GM12878 (cell line): ENCODE data around the gene DST. TPM values are rescaled to one million over a fixed set of nuclear protein-coding genes. Genes with fewer than 3 reads are reported as not detected.
A peak's percentile ranks its signal among the peaks of the same experiment; 100 is the strongest.

Experiments used
- ATAC-seq: fragments of 200-7000 bp; cut with Tn5 transposase; 3 replicates; pipeline ENCODE4 v1.9.1; 2020; ENCODE audit warnings: mild to moderate bottlenecking, moderate library complexity
- BruUV-seq: library from RNA; stranded (reverse); fragments of 400-500 nt; replicated peaks from 2 replicates; lab custom pipeline; 2021; lab: Mats Ljungman, UMichigan
- CTCF ChIA-PET: fragments of 300-600 bp; sonication (Branson Sonifier 250); formaldehyde crosslinking; extraction: SDS; loops from one replicate; lab custom pipeline; 2021; ENCODE audit warnings: inconsistent platforms; lab: Yijun Ruan, JAX
- POLR2A ChIA-PET: fragments of 350-600 bp; formaldehyde crosslinking; extraction: SDS; loops from one replicate; lab custom pipeline; 2021; ENCODE audit warnings: inconsistent platforms; lab: Charles Lee
- RAD21 ChIA-PET: fragments of 300-600 bp; sonication (Branson Sonifier 250); formaldehyde crosslinking; loops from one replicate; lab custom pipeline; 2023; ENCODE audit warnings: antibody characterized with exemption; ENCODE audit not compliant: unreplicated experiment; lab: Charles Lee
- SMC1A ChIA-PET: fragments of 300-600 bp; sonication (Branson Sonifier 250); formaldehyde crosslinking; loops from one replicate; lab custom pipeline; 2023; ENCODE audit not compliant: unreplicated experiment, uncharacterized antibody; lab: Charles Lee
- DNase-seq: peaks from one replicate; pipeline ENCODE4 v3.0.0-alpha.2; 2011; ENCODE audit warnings: low read depth, low spot score
- FAIRE-seq: peaks from 3 replicates; lab custom pipeline; 2011; peaks lifted over from hg19 to GRCh38; lab: Jason Lieb, UNC
- H2AFZ ChIP-seq: 2 replicates; pipeline ENCODE4 v1.6.0; 2011; ENCODE audit warnings: low read depth, low read length, control low read depth; ENCODE audit not compliant: control insufficient read depth
- H3K27ac ChIP-seq: 2 replicates; pipeline ENCODE4 v1.5.1; 2011; ENCODE audit warnings: control low read depth; ENCODE audit not compliant: control insufficient read depth, insufficient read depth
- H3K27me3 ChIP-seq, 2 experiments: replicated peaks in 1 of 2; 2 replicates each; pipeline versions ENCODE4 v1.6.0 to v1.6.1; 2011; ENCODE audit warnings: low read length in 1 of 2; ENCODE audit not compliant: control insufficient read depth in 2 of 2, insufficient read depth in 2 of 2
- H3K36me3 ChIP-seq, 2 experiments: 2 replicates each; pipeline ENCODE4 v1.5.1; 2011; ENCODE audit warnings: low read length in 1 of 2; ENCODE audit not compliant: control insufficient read depth in 2 of 2, insufficient read depth in 2 of 2
- H3K4me1 ChIP-seq: 2 replicates; pipeline ENCODE4 v1.6.1; 2011; ENCODE audit warnings: mild to moderate bottlenecking, low read length, moderate library complexity, mixed read lengths; ENCODE audit not compliant: control insufficient read depth, insufficient read depth
- H3K4me2 ChIP-seq: 2 replicates; pipeline ENCODE4 v1.6.0; 2011; ENCODE audit warnings: control low read depth; ENCODE audit not compliant: control insufficient read depth, insufficient read depth
- H3K4me3 ChIP-seq: fragments of 200-600 bp; sonication (generic); 2 replicates; pipeline ENCODE4 v1.5.1; 2016
- H3K79me2 ChIP-seq: 2 replicates; pipeline ENCODE4 v1.6.0; 2011; ENCODE audit warnings: low read length; ENCODE audit not compliant: control insufficient read depth, insufficient read depth
- H3K9ac ChIP-seq: 2 replicates; pipeline ENCODE4 v1.8.0; 2011; ENCODE audit warnings: low read length, control low read depth, mixed read lengths; ENCODE audit not compliant: control insufficient read depth, insufficient read depth
- H3K9me3 ChIP-seq: replicated peaks from 3 replicates; pipeline ENCODE4 v1.5.1; 2011; ENCODE audit warnings: mild to moderate bottlenecking, low read length; ENCODE audit not compliant: control insufficient read depth, insufficient read depth
- H4K20me1 ChIP-seq: 2 replicates; pipeline ENCODE4 v1.6.0; 2011; ENCODE audit not compliant: control insufficient read depth, insufficient read depth
- CHD4 ChIP-seq: fragments of 200-600 bp; sonication (generic); IDR thresholded peaks from 2 replicates; pipeline ENCODE4 v1.6.1; 2016; ENCODE audit warnings: mild to moderate bottlenecking
- IRF5 ChIP-seq: fragments of 450-650 bp; IDR thresholded peaks from 2 replicates; pipeline ENCODE4 v1.6.1; 2017; ENCODE audit warnings: borderline replicate concordance
- NKRF ChIP-seq: fragments of 450-650 bp; conservative IDR thresholded peaks from 2 replicates; pipeline ENCODE4 v1.6.1; 2017; ENCODE audit warnings: mild to moderate bottlenecking, moderate library complexity
- NR2F1 ChIP-seq: fragments of 450-650 bp; conservative IDR thresholded peaks from 2 replicates; pipeline ENCODE4 v1.6.1; 2017; ENCODE audit warnings: mild to moderate bottlenecking
- RBBP5 ChIP-seq: fragments of 200-600 bp; sonication (generic); conservative IDR thresholded peaks from 2 replicates; pipeline ENCODE4 v1.6.1; 2016
- RCOR1 ChIP-seq: conservative IDR thresholded peaks from 2 replicates; pipeline ENCODE4 v1.6.1; 2012; ENCODE audit warnings: low read depth, low read length, improper control_type of control experiment
- SREBF2 ChIP-seq: IDR thresholded peaks from 2 replicates; pipeline ENCODE4 v1.6.1; 2012; ENCODE audit warnings: mild to moderate bottlenecking, low read length
- SUZ12 ChIP-seq: fragments of 200-600 bp; sonication (generic); IDR thresholded peaks from one replicate; pipeline ENCODE4 v1.6.1; 2018; ENCODE audit warnings: antibody characterized with exemption, mild to moderate bottlenecking; ENCODE audit not compliant: unreplicated experiment
- YBX1 ChIP-seq: fragments of 450-650 bp; IDR thresholded peaks from 2 replicates; pipeline ENCODE4 v1.6.1; 2016; ENCODE audit warnings: antibody characterized with exemption
- ZNF217 ChIP-seq: fragments of 450-650 bp; IDR thresholded peaks from 2 replicates; pipeline ENCODE4 v1.6.1; 2017; ENCODE audit warnings: antibody characterized with exemption, mild to moderate bottlenecking
- ZNF384 ChIP-seq: IDR thresholded peaks from 2 replicates; pipeline ENCODE4 v1.6.1; 2012; ENCODE audit warnings: low read depth, mild to moderate bottlenecking, low read length, improper control_type of control experiment, borderline replicate concordance
- WGBS: methylation state at CpG from one replicate; pipeline ENCODE4 v1.1.6; 2016; ENCODE audit warnings: low lambda C conversion rate; ENCODE audit not compliant: insufficient replicate concordance, insufficient coverage; ENCODE audit errors: missing lambda C conversion rate; 5-methylcytosine and 5-hydroxymethylcytosine counted together
- in situ Hi-C: fragments of 300-500 bp; cut with MboI; formaldehyde crosslinking; loops from 9 replicates; pipeline ENCODE4 v1.14.3; 2018; ENCODE audit warnings: mixed read lengths
- intact Hi-C: fragments of 100-400 bp; cut with micrococcal nuclease; formaldehyde crosslinking; loops from one replicate; pipeline ENCODE4 v1.14.2; 2022; ENCODE audit not compliant: unreplicated experiment
- polyA plus RNA-seq, 11 experiments: library from polyadenylated mRNA; depleted of rRNA in 4 of 11; unstranded in 6 of 11; stranded (reverse) in 5 of 11; fragments of >200 nt; fragmentation: Nextera tagmentation in 4 of 11; fragmentation: Illumina TruSeq in 1 of 11; extraction: Ambion mirVana in 4 of 11; extraction: Trizol in 1 of 11; gene quantifications; 1 replicate in 1 of 11; 2 replicates in 10 of 11; pipeline versions ENCODE4 v1.2.1 to v1.2.3, GENCODE V29; 2011 to 2016; ENCODE audit warnings: inconsistent platforms in 2 of 11, missing spikeins in 2 of 11, low read depth in 1 of 11
- total RNA-seq, 4 experiments: library from RNA; depleted of rRNA in 3 of 4; stranded (reverse); fragments of >200 nt in 3 of 4; fragmentation: Illumina TruSeq in 1 of 4; extraction: Trizol in 1 of 4; gene quantifications; 2 replicates each; pipeline versions ENCODE4 v1.2.1 to v1.2.3, GENCODE V29; 2013 to 2021
- TF ChIP-seq, protein P1 (sequence below): IDR thresholded peaks from 2 replicates; pipeline ENCODE4 v1.6.1; 2011; ENCODE audit warnings: low read depth, low read length, improper control_type of control experiment, borderline replicate concordance
- TF ChIP-seq, protein P2 (sequence below): fragments of 450-650 bp; formaldehyde crosslinking; IDR thresholded peaks from 2 replicates; pipeline ENCODE4 v1.4.0; 2022; ENCODE audit warnings: mild to moderate bottlenecking, moderate library complexity

Gene DST
- total and polyA plus RNA-seq, 10 of the 15 experiments (the other 5 are each of a cell fraction or from before 2014, with no cell fraction given): 32.1 to 156 (median 75.0) TPM

- DNase-seq: no peak
- POLR2A ChIA-PET: no interaction called here
- CTCF ChIA-PET: interaction anchor here (0.6 kb wide), 1 partner anchor 86 kb away, joined by 4 read pairs; no protein-coding TSS in a partner anchor
- Histone ChIP-seq H3K4me3 (no peak overlapping the region), H3K9ac (no peak overlapping the region), H3K4me2 (no peak overlapping the region), H3K36me3 (peaks cover 7 to 34% of the 10 kb centered on the region in 2 experiments), H3K27ac (no peak overlapping the region), H3K4me1 (no peaks in the 10 kb centered on the region), H4K20me1 (no peaks in the 10 kb centered on the region), H3K79me2 (no peaks in the 10 kb centered on the region), H3K27me3 (no peaks in the 10 kb centered on the region), H3K9me3 (no peaks in the 10 kb centered on the region), H2AFZ (no peak overlapping the region)
- RAD21 ChIA-PET: interaction anchor here (1.8 kb wide), 1 partner anchor 47 kb away, joined by 4 read pairs; no protein-coding TSS in a partner anchor
- intact Hi-C loops: no loop called here
- 85% methylated on average over 3 of the region's 3 CpGs for WGBS
- TF ChIP-seq ZNF384 (no peak), SREBF2 (no peak), NR2F1 (no peak), NKRF (no peak), IRF5 (no peak), SUZ12 (no peak), YBX1 (no peak), ZNF217 (no peak), CHD4 (no peak), RCOR1 (no peak), RBBP5 (no peak)
- TF ChIP-seq, protein P1, sequence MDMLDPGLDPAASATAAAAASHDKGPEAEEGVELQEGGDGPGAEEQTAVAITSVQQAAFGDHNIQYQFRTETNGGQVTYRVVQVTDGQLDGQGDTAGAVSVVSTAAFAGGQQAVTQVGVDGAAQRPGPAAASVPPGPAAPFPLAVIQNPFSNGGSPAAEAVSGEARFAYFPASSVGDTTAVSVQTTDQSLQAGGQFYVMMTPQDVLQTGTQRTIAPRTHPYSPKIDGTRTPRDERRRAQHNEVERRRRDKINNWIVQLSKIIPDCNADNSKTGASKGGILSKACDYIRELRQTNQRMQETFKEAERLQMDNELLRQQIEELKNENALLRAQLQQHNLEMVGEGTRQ: no peak
- TF ChIP-seq, protein P2, sequence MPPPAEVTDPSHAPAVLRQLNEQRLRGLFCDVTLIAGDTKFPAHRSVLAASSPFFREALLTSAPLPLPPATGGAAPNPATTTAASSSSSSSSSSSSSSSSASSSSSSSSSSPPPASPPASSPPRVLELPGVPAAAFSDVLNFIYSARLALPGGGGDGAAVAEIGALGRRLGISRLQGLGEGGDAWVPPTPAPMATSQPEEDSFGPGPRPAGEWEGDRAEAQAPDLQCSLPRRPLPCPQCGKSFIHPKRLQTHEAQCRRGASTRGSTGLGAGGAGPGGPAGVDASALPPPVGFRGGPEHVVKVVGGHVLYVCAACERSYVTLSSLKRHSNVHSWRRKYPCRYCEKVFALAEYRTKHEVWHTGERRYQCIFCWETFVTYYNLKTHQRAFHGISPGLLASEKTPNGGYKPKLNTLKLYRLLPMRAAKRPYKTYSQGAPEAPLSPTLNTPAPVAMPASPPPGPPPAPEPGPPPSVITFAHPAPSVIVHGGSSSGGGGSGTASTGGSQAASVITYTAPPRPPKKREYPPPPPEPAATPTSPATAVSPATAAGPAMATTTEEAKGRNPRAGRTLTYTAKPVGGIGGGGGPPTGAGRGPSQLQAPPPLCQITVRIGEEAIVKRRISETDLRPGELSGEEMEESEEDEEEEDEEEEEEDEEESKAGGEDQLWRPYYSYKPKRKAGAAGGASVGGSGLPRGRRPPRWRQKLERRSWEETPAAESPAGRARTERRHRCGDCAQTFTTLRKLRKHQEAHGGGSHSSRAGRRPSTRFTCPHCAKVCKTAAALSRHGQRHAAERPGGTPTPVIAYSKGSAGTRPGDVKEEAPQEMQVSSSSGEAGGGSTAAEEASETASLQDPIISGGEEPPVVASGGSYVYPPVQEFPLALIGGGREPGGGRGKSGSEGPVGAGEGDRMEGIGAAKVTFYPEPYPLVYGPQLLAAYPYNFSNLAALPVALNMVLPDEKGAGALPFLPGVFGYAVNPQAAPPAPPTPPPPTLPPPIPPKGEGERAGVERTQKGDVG (CRISPR knock-in tag): no peak
- peak; percentile 7 for FAIRE-seq
- in situ Hi-C loops: no loop called here
- SMC1A ChIA-PET: no interaction called here
- BruUV-seq: no TSS peak
- no peak for ATAC-seq
Observed at GRCh38 chr6:56495654-56496053, 147.0 kb downstream of the DST start.
